HG03280 (cell line): ENCODE measurements around the gene FGF10.

ENCODE experiments used
- ATAC-seq: cut with Tn5 transposase; IDR thresholded peaks from one replicate; pipeline ENCODE4 v1.9.1; 2021; ENCODE audit warnings: mild to moderate bottlenecking, moderate library complexity; ENCODE audit not compliant: unreplicated experiment

Gene FGF10

DNA sequence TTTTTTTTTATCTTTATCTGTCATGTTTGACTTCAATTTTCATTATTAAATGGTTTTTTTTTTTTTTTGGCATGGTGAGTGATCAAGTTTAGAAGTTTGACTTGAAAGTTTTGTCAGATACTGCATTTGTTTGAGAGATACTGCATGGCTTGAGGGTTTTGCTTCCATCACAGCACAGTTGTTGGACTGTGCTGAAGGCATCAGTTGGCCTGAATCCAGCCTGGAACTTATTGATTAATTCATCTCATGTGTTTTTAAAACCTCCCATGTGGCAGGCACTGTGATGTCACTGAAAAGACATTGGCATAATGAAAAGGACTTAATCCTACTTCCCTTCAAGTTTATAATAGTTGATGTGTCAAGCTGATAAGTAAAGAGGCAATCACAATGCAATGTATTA lies 128.4 kb downstream of the FGF10 start:
- ATAC-seq: no peak

DNA sequence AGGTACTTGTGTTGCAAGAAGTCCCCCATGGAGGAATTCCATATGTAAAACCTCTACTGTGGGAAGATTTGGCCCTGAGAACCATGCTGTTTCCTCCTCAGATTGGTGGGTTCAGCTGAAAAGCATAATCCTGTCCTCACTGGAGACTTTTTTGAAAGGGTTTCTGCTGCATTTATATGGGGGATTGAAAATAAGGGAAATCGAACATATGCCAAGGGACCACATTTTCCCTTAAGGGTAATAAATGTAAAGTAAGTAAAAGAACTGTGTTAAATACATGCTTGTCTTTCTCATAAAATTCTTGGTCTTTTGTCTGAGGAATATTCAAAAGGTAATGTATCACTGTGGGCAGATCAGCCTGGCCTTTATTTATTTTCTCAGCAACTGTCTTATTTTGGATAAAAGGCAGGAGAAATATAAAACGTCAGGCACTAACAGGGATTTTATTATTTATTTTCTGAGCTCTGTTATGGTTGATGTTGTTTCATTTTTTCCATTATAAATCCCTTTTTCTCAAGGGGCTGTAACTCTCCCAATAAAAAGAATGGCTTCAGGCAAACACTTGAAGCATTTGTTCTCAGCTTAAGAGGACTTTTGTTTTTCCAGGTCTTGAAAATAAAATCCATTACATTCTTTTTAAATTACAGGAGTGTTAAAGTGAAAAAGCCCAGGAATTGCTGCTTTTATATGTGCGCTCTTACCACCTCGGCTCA lies 131.4 kb downstream of the FGF10 start:
- no peak for ATAC-seq

DNA sequence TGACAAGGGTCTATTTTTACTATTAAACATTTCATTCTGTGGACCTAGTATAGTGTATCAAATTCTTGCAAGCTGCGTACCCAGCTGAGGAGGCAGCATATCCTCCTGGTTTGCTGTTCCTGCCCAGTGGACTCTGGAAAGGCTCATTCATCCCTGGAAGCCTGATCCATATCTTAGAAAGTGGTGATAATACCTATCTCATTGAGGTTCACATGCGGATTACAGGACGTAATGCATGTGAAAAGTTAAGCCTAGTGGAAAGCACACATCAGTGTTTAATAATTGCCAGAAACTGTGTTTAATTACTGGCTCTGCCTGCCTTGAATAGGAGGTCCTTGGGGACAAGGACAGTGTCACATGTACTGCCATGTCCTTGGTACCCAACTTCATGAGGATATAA lies 132.0 kb downstream of the FGF10 start:
- ATAC-seq: no peak
